H1 (cell line): ENCODE measurements around the gene INO80C. TPM values are rescaled to one million over a fixed set of nuclear protein-coding genes. Genes with fewer than 3 reads are reported as not detected.

Experiments
- E2F6 ChIP-seq: IDR thresholded peaks from 2 replicates; pipeline ENCODE4 v1.6.1; 2012; ENCODE audit warnings: inconsistent platforms
- MAFK ChIP-seq: IDR thresholded peaks from 2 replicates; pipeline ENCODE4 v1.6.1; 2012; ENCODE audit warnings: low read depth, mild to moderate bottlenecking, improper control_type of control experiment, low read length
- ZNF274 ChIP-seq: IDR thresholded peaks from 2 replicates; pipeline ENCODE4 v1.7.0; 2012; ENCODE audit warnings: low read length, borderline replicate concordance; ENCODE audit errors: extremely low read depth
- polyA plus RNA-seq, 7 experiments: library from polyadenylated mRNA; depleted of rRNA in 3 of 7; stranded (reverse) in 5 of 7; unstranded in 2 of 7; fragments of >200 nt in 5 of 7; fragments of 200-250 nt in 2 of 7; gene quantifications; 1 replicate in 5 of 7; 2 replicates in 1 of 7; 4 replicates in 1 of 7; pipeline versions ENCODE4 v1.2.1 to v1.2.3, GENCODE V29; 2011 to 2013; ENCODE audit warnings: missing spikeins in 2 of 7, mixed read lengths in 2 of 7
- total RNA-seq: library from RNA; stranded (reverse); fragmentation: NEBNext Ultra II Directional; extraction: Animal tissue kit (Norgen Biotek cat#: 25700); gene quantifications from 2 replicates; pipeline ENCODE4 v1.2.1, GENCODE V29; 2021

INO80C gene
- total and polyA plus RNA-seq, 2 of the 8 experiments (the other 6 are each of a cell fraction or from before 2014, with no cell fraction given), result 30.1 to 48.9 TPM

GRCh38 chr18:35490894-35491699, 6.7 kb downstream of the INO80C start (continued):
- TF ChIP-seq E2F6 (no peak), MAFK (no peak), ZNF274 (no peak)
